Measurements from ENCODE around the gene ADAMTS9.

Gene ADAMTS9

DNA sequence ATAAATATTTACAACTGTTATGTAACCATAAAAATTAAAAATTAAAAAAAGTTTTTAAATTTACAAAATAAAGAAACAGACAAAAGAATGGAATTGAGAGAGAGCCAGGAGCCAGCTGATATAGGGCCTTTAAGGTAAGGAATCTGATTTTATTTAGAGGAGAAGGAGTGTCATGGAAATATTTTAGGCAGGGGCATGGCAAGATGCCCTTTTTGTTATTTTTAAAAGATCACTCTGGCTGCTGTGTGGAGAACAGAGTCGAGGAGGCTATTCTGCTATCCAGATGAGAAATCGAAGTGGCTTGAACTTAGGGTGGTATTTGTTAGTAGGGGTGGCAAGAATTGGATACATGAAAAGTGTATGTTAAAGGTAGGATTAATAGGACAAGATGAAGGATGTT is 9.1 kb upstream of the ADAMTS9 start:
- no peaks in the 10 kb centered on the region for H3K9me3 ChIP-seq (ENCODE audit: insufficient read depth, low read depth, low read length)
- H3K27me3 ChIP-seq (ENCODE audit: insufficient read depth, low read length, poor library complexity, severe bottlenecking) = no peaks in the 10 kb centered on the region
- no peaks in the 10 kb centered on the region for H3K4me1 ChIP-seq (ENCODE audit: insufficient read depth, low read length, poor library complexity, severe bottlenecking)
- no peak overlapping the region for H3K9ac ChIP-seq (ENCODE audit: low read depth, low read length, poor library complexity, severe bottlenecking)
- TF ChIP-seq, protein P1, sequence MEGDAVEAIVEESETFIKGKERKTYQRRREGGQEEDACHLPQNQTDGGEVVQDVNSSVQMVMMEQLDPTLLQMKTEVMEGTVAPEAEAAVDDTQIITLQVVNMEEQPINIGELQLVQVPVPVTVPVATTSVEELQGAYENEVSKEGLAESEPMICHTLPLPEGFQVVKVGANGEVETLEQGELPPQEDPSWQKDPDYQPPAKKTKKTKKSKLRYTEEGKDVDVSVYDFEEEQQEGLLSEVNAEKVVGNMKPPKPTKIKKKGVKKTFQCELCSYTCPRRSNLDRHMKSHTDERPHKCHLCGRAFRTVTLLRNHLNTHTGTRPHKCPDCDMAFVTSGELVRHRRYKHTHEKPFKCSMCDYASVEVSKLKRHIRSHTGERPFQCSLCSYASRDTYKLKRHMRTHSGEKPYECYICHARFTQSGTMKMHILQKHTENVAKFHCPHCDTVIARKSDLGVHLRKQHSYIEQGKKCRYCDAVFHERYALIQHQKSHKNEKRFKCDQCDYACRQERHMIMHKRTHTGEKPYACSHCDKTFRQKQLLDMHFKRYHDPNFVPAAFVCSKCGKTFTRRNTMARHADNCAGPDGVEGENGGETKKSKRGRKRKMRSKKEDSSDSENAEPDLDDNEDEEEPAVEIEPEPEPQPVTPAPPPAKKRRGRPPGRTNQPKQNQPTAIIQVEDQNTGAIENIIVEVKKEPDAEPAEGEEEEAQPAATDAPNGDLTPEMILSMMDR (conservative IDR thresholded peaks at IDR 0.05; ENCODE audit: low read length) = no peak
- TF ChIP-seq EZH2phosphoT487 (IDR thresholded peaks at IDR 0.05; ENCODE audit: borderline replicate concordance) = no peak
- H3F3A ChIP-seq (ENCODE audit: low read depth) = no peaks in the 10 kb centered on the region
- no peak overlapping the region for H2AFZ ChIP-seq (ENCODE audit: low read length)
- no peaks in the 10 kb centered on the region for H3K9me2 ChIP-seq (replicated peaks; ENCODE audit: low read depth, low read length)
- H3K79me2 ChIP-seq (ENCODE audit: insufficient read depth, low read length) = no peaks in the 10 kb centered on the region
- H3K4me3 ChIP-seq (ENCODE audit: low read length, poor library complexity, severe bottlenecking) = no peak overlapping the region
- no peaks in the 10 kb centered on the region for H3K36me3 ChIP-seq (ENCODE audit: insufficient read depth, low read length)
- H4K20me1 ChIP-seq (ENCODE audit: insufficient read depth, low read length, poor library complexity, severe bottlenecking) = no peaks in the 10 kb centered on the region
- H3K4me2 ChIP-seq (ENCODE audit: low read depth, low read length, poor library complexity, severe bottlenecking) = no peak overlapping the region

DNA sequence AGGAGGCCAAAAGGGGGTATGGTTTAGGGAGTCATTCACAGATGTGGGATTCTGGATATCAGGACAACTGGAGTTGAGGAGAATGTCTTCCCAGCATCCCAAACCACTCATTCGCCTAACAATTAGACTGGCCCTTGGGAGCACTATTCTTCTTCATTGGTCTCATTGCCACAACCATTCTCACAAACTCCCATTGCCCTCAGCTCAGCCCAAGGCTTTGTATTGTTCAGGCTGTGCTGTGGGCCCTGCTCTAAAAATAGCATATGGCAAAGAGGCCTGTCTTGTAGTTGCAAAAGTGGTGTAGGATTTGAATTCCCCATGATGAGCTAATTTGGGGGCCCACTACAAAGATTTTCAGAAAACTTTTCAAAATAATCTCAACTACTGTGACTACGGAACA is 6.3 kb upstream of the ADAMTS9 start:
- no peaks in the 10 kb centered on the region for H3K27me3 ChIP-seq (ENCODE audit: insufficient read depth, low read length, poor library complexity, severe bottlenecking)
- no peaks in the 10 kb centered on the region for H3K4me1 ChIP-seq (ENCODE audit: insufficient read depth, low read length, poor library complexity, severe bottlenecking)
- H3K4me3 ChIP-seq (ENCODE audit: low read length, poor library complexity, severe bottlenecking) = no peak overlapping the region
- TF ChIP-seq EZH2phosphoT487 (IDR thresholded peaks at IDR 0.05; ENCODE audit: borderline replicate concordance) = no peak
- TF ChIP-seq, protein P1 (conservative IDR thresholded peaks at IDR 0.05; ENCODE audit: low read length) = no peak
- no peaks in the 10 kb centered on the region for H4K20me1 ChIP-seq (ENCODE audit: insufficient read depth, low read length, poor library complexity, severe bottlenecking)
- H3K36me3 ChIP-seq (ENCODE audit: insufficient read depth, low read length) = no peaks in the 10 kb centered on the region
- no peaks in the 10 kb centered on the region for H3K9me3 ChIP-seq (ENCODE audit: insufficient read depth, low read depth, low read length)
- no peak overlapping the region for H3K9ac ChIP-seq (ENCODE audit: low read depth, low read length, poor library complexity, severe bottlenecking)
- H3K79me2 ChIP-seq (ENCODE audit: insufficient read depth, low read length) = no peaks in the 10 kb centered on the region
- no peaks in the 10 kb centered on the region for H3F3A ChIP-seq (ENCODE audit: low read depth)
- H3K9me2 ChIP-seq (replicated peaks; ENCODE audit: low read depth, low read length) = no peaks in the 10 kb centered on the region
- no peak overlapping the region for H2AFZ ChIP-seq (ENCODE audit: low read length)
- H3K4me2 ChIP-seq (ENCODE audit: low read depth, low read length, poor library complexity, severe bottlenecking) = no peak overlapping the region

- Histone ChIP-seq H3K9ac (ENCODE audit: low read depth, low read length, poor library complexity, severe bottlenecking) (no peak overlapping the region), H3K4me3 (ENCODE audit: low read length, poor library complexity, severe bottlenecking) (no peak overlapping the region)
- no peak for TF ChIP-seq EZH2phosphoT487 (IDR thresholded peaks at IDR 0.05; ENCODE audit: borderline replicate concordance)
- TF ChIP-seq, protein P1 (conservative IDR thresholded peaks at IDR 0.05; ENCODE audit: low read length) = no peak
Measured at GRCh38 chr3:64693031-64693430, 5.2 kb upstream of the ADAMTS9 start.

More at GRCh38 chr3:64693031-64693430, 5.2 kb upstream of the ADAMTS9 start:
- Histone ChIP-seq H3K79me2 (ENCODE audit: insufficient read depth, low read length) (no peaks in the 10 kb centered on the region), H3F3A (ENCODE audit: low read depth) (no peaks in the 10 kb centered on the region), H3K4me2 (ENCODE audit: low read depth, low read length, poor library complexity, severe bottlenecking) (no peak overlapping the region), H3K4me1 (ENCODE audit: insufficient read depth, low read length, poor library complexity, severe bottlenecking) (no peaks in the 10 kb centered on the region), H3K9me3 (ENCODE audit: insufficient read depth, low read depth, low read length) (no peaks in the 10 kb centered on the region), H4K20me1 (ENCODE audit: insufficient read depth, low read length, poor library complexity, severe bottlenecking) (no peaks in the 10 kb centered on the region), H3K9me2 (replicated peaks; ENCODE audit: low read depth, low read length) (no peaks in the 10 kb centered on the region), H3K27me3 (ENCODE audit: insufficient read depth, low read length, poor library complexity, severe bottlenecking) (no peaks in the 10 kb centered on the region), H2AFZ (ENCODE audit: low read length) (no peak overlapping the region), H3K36me3 (ENCODE audit: insufficient read depth, low read length) (no peaks in the 10 kb centered on the region)

Data from Loucy (cell line).